Tibial nerve (tissue), 4 donors: ENCODE data around the gene AKAP12.

Experiments
- EP300 ChIP-seq, 2 donors: sonication (generic); formaldehyde crosslinking; IDR thresholded peaks; one replicate each; pipeline ENCODE4 v1.6.1; 2017; ENCODE audit warnings: antibody characterized with exemption in 2 of 2, mild to moderate bottlenecking in 1 of 2
- TF ChIP-seq, protein P1 (sequence below), 5 experiments: fragments of 200-600 bp in 3 of 5; fragments of 450-650 bp in 2 of 5; sonication (generic) in 3 of 5; IDR thresholded peaks; one replicate each; pipeline ENCODE4 v1.5.1; 2016 to 2019; ENCODE audit warnings: antibody characterized with exemption in 5 of 5, mild to moderate bottlenecking in 3 of 5, moderate library complexity in 2 of 5

DNA sequence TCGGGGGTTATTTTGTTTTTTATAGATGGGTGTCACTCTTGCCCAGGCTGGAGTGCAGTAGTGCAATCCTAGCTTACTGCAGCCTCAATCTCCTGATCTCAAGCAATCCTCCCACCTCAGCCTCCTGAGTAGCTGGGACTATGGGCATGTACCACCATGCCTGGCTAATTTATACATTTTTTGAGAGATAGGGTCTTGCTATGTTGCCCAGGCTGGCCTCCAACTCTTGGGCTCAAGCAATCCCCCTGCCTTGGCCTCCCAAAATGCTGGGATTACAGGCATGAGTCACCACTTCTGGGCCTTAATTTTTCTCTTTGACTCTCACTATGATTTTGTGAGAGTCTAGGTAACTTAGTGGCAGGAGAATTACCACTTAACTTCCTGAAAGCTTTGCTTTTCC is 23.3 kb downstream of the AKAP12 start:
- no peak for TF ChIP-seq EP300 (IDR thresholded peaks at IDR 0.05)
- TF ChIP-seq, protein P1, sequence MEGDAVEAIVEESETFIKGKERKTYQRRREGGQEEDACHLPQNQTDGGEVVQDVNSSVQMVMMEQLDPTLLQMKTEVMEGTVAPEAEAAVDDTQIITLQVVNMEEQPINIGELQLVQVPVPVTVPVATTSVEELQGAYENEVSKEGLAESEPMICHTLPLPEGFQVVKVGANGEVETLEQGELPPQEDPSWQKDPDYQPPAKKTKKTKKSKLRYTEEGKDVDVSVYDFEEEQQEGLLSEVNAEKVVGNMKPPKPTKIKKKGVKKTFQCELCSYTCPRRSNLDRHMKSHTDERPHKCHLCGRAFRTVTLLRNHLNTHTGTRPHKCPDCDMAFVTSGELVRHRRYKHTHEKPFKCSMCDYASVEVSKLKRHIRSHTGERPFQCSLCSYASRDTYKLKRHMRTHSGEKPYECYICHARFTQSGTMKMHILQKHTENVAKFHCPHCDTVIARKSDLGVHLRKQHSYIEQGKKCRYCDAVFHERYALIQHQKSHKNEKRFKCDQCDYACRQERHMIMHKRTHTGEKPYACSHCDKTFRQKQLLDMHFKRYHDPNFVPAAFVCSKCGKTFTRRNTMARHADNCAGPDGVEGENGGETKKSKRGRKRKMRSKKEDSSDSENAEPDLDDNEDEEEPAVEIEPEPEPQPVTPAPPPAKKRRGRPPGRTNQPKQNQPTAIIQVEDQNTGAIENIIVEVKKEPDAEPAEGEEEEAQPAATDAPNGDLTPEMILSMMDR (IDR thresholded peaks at IDR 0.05) = no peak
